Occipital lobe (tissue), 3 donors: ENCODE measurements around the gene TARS2. TPM values are rescaled to one million over a fixed set of nuclear protein-coding genes. Genes with fewer than 3 reads are reported as not detected.

Experiments used
- DNase-seq: peaks from one replicate; lab custom pipeline; 2025; lab: John Stamatoyannopoulos, UW
- small RNA-seq: library from RNA; depleted of rRNA; stranded (forward); fragments of <200 nt; gene quantifications from one replicate; pipeline ENCODE3, GENCODE V24; 2014
- total RNA-seq: library from RNA; depleted of rRNA; stranded (reverse); fragments of >200 nt; gene quantifications from one replicate; pipeline ENCODE4 v1.2.3, GENCODE V29; 2014

The TARS2 gene
- total RNA-seq, 1 donor from 2014 or later: 17.6 TPM

DNA sequence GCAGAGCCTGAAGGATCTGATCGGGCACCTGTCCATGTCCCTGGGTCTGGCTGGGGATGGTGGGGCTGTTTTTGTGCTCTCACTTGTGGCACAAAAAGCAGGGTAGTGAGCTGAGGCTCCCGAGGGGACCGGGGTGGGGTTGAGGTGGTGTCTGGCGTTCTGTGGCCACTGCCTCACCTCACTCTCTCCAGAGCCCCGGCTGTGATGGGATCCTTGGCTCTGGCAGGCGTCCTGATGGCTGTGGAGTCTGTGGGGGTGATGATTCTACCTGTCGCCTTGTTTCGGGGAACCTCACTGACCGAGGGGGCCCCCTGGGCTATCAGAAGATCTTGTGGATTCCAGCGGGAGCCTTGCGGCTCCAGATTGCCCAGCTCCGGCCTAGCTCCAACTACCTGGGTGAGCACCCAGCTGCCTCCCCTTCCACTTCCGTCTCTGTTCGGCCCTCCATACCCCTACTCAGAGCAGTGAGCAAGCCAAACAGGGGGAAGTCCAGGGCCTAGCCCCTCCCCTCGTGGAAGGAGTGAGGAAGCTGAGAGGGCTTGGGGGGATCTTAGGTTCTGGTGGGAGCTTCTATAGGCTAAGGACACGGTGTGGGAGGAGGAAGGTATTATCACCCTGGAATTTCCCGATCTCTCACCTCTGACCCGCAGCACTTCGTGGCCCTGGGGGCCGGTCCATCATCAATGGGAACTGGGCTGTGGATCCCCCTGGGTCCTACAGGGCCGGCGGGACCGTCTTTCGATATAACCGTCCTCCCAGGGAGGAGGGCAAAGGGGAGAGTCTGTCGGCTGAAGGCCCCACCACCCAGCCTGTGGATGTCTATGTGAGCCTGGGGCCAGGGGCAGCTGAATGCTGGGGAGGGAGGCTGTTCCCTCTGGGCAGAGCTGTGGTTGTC is 69.0 kb downstream of the TARS2 start:
- no peak for DNase-seq

DNA sequence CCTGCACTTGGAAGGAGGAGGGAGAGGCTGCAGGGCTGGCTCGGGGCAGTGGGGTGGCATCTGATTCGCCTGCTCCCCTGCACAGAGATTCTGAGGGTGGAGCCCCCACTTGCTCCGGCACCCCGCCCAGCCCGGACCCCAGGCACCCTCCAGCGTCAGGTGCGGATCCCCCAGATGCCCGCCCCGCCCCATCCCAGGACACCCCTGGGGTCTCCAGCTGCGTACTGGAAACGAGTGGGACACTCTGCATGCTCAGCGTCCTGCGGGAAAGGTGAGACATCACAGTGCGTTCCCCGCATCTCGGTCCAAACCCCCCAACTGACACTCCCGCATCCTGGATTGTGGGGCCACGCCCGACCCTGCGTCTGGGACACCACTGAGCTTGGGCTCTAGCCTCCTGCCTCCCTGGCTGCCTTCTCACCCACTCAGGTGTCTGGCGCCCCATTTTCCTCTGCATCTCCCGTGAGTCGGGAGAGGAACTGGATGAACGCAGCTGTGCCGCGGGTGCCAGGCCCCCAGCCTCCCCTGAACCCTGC is 69.9 kb downstream of the TARS2 start:
- DNase-seq: no peak

Small RNA genes lying within 50 kb of the gene (small RNA-seq; reads per million reads assigned to genes)
- gene MIR4257: not detected

Other genes starting within 250 kb of the TARS2 start
- 1.7 TPM for gene CA14, start 229.6 kb upstream of the TARS2 start, total RNA-seq
- 76.7 TPM for gene APH1A, start 218.4 kb upstream of the TARS2 start, total RNA-seq
- 9.2 TPM for gene C1orf54, start 214.6 kb upstream of the TARS2 start, total RNA-seq
- 2.5 TPM for gene CIART, start 204.9 kb upstream of the TARS2 start, total RNA-seq
- gene MRPS21, start 193.6 kb upstream of the TARS2 start, total RNA-seq: 69.3 TPM
- gene PRPF3, start 165.9 kb upstream of the TARS2 start, total RNA-seq: 43.0 TPM
- 17.2 TPM for gene RPRD2, start 123.3 kb upstream of the TARS2 start, total RNA-seq
- gene ECM1, start 20.7 kb downstream of the TARS2 start, total RNA-seq: 0.94 TPM
- 1.1 TPM for gene FALEC, start 28.3 kb downstream of the TARS2 start, total RNA-seq
- gene ADAMTSL4, start 62.0 kb downstream of the TARS2 start, total RNA-seq: 0.31 TPM
- 146 TPM for gene MCL1, start 92.2 kb downstream of the TARS2 start, total RNA-seq
- 105 TPM for gene ENSA, start 142.2 kb downstream of the TARS2 start, total RNA-seq
- 5.8 TPM for gene GOLPH3L, start 209.7 kb downstream of the TARS2 start, total RNA-seq
- 0.78 TPM for gene HORMAD1, start 233.5 kb downstream of the TARS2 start, total RNA-seq